Inflammatory macrophage treated with lipopolysaccharide for 4 hours (primary cell): Measurements from ENCODE around the gene TXNL1.
"Not testable (repeated sequence)": the region's sequence is repeated elsewhere in the genome, so short reads cannot be mapped to it uniquely, and the experiment has no call there.

ENCODE experiments used
- DNase-seq: peaks from one replicate; pipeline ENCODE4 v3.0.0-alpha.2; 2020

Gene TXNL1

GRCh38 chr18:56638232-56639103, at the start of gene TXNL1:
TXNL1 (minus strand) TSS chr18:56638592; CDS start chr18:56638440, 152 bp downstream.
- peak; percentile 99 for DNase-seq

- DNase-seq, result no peak
Observed at GRCh38 chr18:56684277-56684676, 45.9 kb upstream of the TXNL1 start.

- no peak for DNase-seq
Observed at GRCh38 chr18:56678836-56679565, 40.6 kb upstream of the TXNL1 start.

DNA sequence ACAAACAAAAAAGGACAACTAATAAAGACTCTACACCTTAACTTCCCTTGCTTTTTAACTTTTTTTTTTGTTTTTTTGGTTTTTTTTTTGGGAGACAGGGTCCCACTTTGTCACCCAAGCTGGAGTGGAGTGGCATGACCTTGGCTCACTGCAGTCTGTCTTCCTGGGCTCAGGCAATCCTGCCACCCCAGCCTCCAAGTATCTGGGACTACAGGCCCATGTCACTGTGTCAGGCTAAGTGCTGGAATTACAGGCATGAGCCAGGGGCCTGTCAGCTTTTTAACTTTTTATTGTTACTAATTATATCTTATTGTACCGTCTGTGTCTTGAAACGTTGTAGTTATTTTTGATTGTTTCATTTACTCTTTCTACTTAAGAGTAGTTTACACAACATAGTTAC, 38.2 kb upstream of the TXNL1 start:
- DNase-seq, result no peak

GRCh38 chr18:56672981-56673380, 34.6 kb upstream of the TXNL1 start:
- DNase-seq, result no peak

- DNase-seq, result no peak
Observed at GRCh38 chr18:56672391-56672790, 34.0 kb upstream of the TXNL1 start.

DNA sequence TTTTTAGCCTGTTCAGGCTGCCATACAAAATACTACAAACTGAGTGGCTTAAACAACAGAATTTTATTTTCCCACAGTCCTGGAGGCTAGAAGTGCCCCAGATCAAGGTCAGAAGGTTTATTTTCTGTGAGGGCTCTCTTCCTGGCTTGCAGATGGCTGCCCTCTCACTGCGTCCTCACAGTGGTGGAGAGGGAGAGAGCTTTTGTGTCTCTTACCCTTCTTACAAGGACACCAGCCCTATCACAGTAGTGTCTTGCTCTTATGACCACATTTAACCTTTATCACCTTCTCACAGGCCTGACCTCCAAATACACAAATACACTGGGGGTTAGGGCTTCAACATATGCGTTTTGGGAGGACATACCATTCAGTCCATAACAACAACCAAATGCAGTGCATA, 24.5 kb upstream of the TXNL1 start:
- no peak for DNase-seq

DNA sequence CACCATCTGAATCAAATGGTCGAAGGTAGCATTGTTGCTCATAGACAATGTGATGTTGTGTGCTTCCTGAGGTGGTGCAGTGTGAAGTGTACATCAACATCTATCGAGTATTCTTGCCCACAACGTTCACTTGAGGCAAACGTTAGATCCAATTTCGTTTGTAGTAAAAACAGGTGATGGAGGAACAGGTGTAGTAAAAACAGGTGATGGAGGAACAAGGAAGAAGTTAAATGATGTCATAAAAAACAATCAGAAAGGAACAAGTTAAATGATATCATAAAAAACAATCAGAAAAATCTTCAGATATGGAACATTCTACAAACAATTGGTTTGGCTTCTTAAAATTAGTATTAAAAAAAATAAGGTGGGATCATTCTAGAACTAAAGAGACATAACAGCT, 24.1 kb upstream of the TXNL1 start:
- DNase-seq, result no peak

- DNase-seq, result no peak
Observed at GRCh38 chr18:56662063-56662408, 23.6 kb upstream of the TXNL1 start.

GRCh38 chr18:56661360-56662062, 23.1 kb upstream of the TXNL1 start:
- no peak for DNase-seq

GRCh38 chr18:56660655-56661054, 22.3 kb upstream of the TXNL1 start:
- DNase-seq, result peak; percentile 3

DNA sequence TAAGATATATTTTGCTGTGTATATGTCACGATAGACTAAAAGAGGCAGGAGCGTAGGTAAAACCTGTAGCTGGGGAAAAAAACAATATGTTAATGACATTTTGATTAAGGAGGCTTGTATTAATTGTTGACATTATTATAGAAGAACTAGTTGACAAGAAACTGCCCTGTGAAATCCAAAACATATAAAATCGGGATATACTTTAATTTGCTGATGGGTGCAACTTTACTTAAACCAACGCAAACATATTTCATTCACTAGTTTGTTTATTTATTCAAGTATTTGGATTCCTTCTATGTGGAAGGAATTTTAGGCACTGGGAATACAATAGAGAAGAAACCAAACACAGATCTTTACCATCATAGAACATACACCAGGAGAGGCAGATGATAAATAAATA, 20.7 kb upstream of the TXNL1 start:
- no peak for DNase-seq

DNA sequence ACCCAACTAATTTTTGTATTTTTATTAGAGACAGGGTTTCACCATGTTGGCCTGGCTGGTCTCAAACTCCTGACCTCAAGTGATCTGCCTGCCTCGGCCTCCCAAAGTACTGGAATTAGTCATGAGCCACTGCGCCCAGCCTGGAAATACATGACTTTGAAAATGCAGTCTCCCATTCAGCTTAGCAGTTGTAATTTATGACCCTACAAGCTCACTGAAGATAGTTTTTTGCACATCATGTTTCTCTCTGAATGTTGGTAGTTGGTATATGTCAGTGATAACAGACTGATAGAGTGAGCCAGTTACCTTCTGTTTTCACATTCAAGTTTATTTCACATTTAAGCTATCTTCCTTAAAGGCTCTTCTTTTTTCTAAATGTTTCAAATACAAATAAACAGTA, 19.9 kb upstream of the TXNL1 start:
- DNase-seq, result no peak

DNA sequence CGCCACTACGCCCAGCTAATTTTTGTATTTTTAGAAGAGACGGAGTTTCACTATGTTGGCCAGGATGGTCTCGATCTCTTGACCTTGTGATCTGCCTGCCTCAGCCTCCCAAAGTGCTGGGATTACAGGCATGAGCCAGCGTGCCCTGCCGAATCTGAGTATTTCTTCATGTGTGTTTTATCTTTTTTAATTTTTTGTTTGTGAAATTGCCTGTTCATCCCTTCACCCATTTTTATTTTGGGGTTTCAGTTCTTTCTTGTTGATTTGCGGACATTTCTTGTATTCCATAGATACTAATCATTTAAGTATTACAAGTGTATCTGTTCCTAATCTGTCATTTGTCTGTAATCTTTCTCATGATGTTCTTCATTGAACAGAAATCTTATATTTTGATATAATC, 15.9 kb upstream of the TXNL1 start:
- DNase-seq, result not testable (repeated sequence)

DNA sequence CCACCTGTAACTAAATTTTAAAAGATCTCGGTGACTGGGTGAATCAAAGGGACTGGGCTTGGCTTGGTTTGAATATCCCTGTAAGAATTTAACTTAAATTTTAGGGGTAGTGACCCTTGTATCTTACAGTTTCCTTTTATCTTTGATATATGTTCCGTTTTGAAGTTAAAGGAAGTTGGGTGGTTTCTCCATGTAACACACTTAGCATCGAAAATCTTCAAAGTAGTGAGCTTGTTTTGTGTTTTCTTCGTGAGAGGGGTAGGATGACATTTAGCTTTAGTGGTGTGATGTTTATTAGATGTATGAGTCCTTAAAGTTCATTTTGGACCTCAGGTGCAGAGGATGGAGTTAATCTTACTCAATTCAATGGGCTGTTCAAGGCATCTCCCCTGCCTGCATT, 14.4 kb upstream of the TXNL1 start:
- DNase-seq, result peak; percentile 23

DNA sequence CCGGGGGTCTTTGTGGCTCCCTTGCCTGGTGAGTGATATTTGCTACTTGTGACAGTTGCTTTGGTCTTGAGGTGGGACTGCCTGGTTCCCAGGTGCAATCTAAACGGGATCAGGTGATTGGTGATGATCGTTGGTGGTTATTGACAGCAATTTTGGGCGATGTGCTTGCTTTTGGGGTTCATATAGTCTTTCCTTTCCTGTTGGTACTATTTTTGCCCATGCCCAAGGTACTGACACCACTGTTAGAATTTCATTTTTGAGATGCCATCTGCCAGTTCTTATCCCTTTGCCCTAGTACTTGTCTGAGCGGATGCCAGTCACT, 13.3 kb upstream of the TXNL1 start:
- DNase-seq, result no peak

DNA sequence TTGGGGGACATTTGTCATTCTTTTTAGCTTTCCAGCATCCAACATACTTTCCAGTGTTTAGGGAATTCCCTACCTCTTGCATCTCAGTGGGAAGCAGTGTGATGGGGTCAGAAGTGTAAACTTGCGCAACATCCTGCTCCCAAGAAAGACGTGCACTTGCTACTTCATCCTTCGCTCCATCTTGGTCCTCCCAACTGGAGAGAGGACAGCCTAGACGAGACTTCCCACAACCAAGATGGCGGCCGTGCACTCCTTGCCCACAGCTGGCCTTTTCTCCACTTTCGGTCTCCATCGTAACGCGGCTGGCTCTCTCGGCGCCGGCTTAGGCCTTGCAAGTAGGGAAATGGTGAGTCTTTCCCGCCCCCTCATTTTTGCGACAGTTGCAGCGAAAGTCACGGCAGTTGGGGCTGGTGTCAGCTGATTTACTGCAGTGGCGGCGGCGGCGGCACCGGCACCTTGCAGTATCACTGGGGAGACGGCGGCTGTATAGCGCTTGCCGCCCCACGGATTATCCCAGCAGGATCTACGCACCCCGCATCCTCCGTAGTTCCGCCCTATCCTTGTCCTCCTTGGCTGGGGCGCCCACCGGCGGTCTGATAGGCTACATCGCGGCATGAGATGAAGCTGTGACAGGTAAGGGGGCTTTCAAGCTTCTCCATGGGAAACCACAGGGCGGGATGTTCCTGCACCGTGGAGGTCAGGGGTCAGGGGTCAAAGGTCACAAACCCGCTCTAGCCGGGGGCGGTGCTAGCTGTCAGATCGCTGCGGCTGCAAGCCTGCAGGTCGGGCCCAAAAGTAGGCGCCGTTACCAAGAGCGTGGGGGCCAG, 12.8 kb upstream of the TXNL1 start, which contains the start of gene WDR7:
Gene WDR7, plus strand, starts transcription at position 416 of the 827 bp plus-strand sequence. CDS start 21,157 bp downstream, outside the sequence.
- DNase-seq, result peak; percentile 99

GRCh38 chr18:56649996-56650395, 11.6 kb upstream of the TXNL1 start:
- peak; percentile 42 for DNase-seq

GRCh38 chr18:56647951-56648893, 9.8 kb upstream of the TXNL1 start:
- DNase-seq, result peak; percentile 72

DNA sequence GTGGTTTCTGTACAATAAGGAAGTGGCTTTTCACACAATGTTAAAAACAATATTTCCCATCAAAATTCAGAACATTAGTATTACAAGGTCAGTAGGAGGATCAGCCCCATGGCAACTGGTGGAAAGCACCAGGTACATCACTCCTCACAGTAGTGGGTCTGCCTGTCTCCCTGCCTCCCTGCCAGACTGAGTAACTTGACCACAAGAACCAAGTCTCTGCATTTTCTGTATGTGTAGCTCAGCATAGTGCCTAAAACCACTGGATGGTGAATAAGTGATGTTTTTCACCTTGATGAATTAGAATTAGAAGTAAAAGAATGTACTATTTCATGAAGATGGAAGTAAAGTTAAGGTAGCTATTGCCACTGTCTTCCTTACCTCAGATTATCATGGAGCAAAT, 8.7 kb upstream of the TXNL1 start:
- DNase-seq, result no peak

- peak; percentile 17 for DNase-seq
Observed at GRCh38 chr18:56645415-56646016, 7.1 kb upstream of the TXNL1 start.
